DND-41 (cell line): ENCODE data around the gene EIF1AD.

Experiments
- EZH2 ChIP-seq: IDR thresholded peaks from 3 replicates; pipeline ENCODE4 v1.6.1; 2012; ENCODE audit warnings: borderline replicate concordance, low read depth, mild to moderate bottlenecking, moderate library complexity, low read length, inconsistent platforms; ENCODE audit not compliant: severe bottlenecking
- TF ChIP-seq, protein P1 (sequence below): IDR thresholded peaks from 2 replicates; pipeline ENCODE4 v1.5.1; 2012; ENCODE audit warnings: borderline replicate concordance, low read length, moderate library complexity, mild to moderate bottlenecking; ENCODE audit not compliant: poor library complexity, severe bottlenecking; ENCODE audit errors: extremely low read depth

DNA sequence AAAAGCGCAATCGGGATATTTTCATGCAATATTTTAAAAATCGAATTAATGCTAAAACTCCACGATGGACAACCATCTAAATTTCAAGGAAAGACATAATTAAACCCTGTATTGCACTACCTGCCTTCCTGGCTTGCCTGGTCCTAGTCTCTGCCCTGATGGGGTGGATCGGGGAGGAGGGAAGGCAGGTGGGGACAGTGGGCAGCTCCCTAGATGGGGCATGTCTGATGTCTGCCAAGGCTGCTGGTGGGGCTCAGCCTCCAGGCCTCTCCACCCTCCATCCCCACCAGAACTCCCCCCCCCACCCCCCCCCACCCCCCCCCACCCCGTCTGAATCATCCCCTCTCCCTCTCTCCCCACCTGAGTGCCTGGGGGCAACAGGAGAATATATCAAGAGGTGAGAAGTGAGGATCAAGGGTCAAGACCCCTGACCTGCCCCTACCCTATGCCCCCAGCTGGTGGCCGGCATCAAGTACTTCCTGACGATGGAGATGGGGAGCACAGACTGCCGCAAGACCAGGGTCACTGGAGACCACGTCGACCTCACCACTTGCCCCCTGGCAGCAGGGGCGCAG lies 10.5 kb upstream of the EIF1AD start:
- TF ChIP-seq, protein P1, sequence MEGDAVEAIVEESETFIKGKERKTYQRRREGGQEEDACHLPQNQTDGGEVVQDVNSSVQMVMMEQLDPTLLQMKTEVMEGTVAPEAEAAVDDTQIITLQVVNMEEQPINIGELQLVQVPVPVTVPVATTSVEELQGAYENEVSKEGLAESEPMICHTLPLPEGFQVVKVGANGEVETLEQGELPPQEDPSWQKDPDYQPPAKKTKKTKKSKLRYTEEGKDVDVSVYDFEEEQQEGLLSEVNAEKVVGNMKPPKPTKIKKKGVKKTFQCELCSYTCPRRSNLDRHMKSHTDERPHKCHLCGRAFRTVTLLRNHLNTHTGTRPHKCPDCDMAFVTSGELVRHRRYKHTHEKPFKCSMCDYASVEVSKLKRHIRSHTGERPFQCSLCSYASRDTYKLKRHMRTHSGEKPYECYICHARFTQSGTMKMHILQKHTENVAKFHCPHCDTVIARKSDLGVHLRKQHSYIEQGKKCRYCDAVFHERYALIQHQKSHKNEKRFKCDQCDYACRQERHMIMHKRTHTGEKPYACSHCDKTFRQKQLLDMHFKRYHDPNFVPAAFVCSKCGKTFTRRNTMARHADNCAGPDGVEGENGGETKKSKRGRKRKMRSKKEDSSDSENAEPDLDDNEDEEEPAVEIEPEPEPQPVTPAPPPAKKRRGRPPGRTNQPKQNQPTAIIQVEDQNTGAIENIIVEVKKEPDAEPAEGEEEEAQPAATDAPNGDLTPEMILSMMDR: no peak
- TF ChIP-seq EZH2: no peak
